Left hindlimb (tissue), 1 donor: ENCODE measurements around the gene PEX11B.

ENCODE experiments used
- DNase-seq: peaks from one replicate; pipeline ENCODE4 v3.0.0-alpha.2; 2018

Gene PEX11B, protein sequence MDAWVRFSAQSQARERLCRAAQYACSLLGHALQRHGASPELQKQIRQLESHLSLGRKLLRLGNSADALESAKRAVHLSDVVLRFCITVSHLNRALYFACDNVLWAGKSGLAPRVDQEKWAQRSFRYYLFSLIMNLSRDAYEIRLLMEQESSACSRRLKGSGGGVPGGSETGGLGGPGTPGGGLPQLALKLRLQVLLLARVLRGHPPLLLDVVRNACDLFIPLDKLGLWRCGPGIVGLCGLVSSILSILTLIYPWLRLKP

DNA sequence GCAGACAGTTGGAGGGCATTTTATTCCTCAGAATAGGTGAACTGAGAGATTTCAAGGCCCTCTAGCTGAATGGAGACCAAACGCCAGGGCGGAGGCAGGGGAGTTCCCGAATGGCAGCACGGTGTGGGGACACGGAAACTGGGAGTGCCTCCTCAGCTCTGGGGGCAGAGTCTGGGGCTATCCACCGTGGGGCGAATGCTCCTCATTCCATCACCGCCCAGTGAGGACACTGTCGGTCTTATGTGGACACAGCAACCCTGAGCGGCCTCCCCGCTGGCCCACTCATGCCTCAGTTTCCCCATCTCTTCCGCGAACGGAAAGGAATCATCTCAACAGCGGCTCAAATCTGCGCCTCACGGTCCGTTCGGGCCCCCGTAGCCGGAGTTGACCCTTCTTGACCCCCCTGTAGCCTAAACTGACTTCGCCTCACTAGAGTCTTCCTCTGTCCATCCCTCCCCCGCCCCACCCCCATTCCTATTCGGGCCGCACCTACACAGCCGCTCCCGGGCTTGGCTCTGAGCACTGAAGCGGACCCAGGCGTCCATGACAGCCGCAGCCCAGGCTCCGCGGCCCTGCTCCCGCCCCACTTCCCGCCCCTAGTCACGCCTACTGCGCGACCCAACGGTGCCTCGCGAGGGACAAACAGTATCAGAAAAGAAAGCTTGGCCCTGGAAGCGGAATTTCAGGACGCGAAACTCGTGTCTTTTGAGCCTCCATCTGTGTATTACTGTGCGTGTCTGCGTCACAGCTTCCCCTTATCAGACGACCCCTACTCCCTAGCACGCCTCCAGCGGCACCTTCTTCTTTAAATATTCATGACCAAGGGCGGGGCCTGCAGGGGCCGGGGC, at the start of gene PEX11B:
TSS of gene PEX11B (minus strand) at position 574 of the 848 bp plus-strand sequence. CDS start at position 545, 29 bp downstream.
- DNase-seq, result peak; percentile 91

DNA sequence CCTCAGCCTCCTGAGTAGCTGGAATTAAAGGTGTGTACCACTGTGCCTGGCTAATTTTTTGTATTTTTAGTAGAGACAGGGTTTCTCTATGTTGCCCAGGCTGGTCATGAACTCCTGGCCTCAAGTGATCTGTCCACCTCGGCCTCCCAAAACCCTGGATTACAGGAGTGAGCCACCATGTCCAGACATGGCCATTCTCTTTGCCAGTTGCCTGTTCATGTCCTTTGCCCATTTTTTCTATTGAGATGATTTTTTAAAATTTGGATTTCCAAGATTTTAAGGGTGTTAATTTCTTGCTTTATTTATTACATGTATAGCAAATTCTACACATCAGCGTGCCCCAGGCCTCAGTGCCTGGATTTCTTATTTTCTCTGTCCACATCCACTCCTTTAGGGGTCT, 48.8 kb upstream of the PEX11B start:
- no peak for DNase-seq

DNA sequence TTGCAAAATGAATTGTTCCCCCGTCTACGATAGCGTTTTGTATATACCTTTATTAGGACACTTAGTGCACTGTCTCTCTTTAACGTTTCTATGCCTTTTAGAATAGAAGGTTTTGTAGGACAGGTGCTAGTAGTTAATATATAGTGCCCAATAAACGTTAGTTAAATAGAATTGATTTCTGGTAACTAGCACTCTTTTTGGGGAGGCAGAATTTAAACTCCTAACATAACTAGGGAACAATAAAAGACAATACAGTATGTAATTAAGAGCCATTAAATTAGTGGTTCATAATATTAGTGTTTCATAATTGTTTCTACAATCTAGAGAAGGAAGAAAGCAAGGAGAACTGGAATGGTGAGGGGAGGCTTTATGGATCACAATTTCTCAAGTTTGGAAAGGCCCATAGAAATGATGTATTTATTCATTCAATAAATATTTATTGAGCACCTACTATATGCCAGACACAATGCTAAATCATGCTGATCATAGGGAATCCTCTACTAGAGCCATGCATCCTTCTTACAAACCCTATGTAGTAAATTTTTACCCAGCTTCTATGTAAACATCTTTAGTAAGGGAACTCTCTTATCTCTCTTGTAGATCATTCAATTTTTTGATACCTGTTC, 46.7 kb upstream of the PEX11B start:
- DNase-seq, result no peak

DNA sequence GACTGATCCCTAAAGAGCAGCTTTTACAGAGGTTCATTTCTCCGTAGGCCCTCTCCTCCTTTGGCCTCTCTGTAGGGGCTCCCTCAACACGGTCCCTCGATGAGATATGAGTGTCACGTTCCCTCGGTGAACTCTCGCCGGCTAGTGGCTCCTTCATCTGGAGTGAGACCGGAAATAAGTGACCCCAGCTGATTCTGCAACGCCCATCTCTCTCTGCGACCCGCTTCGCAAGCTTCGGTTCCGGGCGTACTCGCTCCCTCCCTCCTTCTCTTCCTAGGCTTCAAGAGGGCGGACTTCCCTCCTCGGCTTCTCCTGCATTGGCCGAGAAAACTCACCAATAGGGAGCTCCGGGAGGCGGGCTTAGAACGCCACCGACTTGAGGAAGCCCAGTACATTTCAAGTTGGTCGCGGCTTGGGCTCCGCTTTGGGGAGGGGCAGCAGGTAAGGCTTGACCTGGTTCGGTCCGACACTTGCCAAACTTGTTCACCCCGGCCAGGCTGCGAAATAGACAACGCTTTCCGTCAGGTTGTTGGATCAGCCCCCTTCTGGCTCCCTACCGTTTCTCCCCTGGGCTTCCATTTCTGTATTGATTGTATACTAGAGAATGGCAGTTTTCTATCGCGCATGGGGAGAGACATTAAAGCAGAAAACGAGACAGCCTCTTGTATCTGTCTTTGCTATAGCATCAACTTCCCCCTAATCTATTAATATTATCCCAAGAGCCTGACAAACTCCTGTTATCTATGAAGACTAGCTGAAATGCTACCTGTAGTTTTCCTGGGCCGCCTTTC, 46.0 kb upstream of the PEX11B start, which contains the start of the genes ANKRD34A and POLR3GL:
TSS of gene ANKRD34A (minus strand) at position 248 of the 791 bp plus-strand sequence. CDS start 2,816 bp downstream, outside the sequence.
TSS of gene POLR3GL (plus strand) at position 363 of the 791 bp plus-strand sequence. CDS start 10,176 bp downstream, outside the sequence.
- DNase-seq, result peak; percentile 94

DNA sequence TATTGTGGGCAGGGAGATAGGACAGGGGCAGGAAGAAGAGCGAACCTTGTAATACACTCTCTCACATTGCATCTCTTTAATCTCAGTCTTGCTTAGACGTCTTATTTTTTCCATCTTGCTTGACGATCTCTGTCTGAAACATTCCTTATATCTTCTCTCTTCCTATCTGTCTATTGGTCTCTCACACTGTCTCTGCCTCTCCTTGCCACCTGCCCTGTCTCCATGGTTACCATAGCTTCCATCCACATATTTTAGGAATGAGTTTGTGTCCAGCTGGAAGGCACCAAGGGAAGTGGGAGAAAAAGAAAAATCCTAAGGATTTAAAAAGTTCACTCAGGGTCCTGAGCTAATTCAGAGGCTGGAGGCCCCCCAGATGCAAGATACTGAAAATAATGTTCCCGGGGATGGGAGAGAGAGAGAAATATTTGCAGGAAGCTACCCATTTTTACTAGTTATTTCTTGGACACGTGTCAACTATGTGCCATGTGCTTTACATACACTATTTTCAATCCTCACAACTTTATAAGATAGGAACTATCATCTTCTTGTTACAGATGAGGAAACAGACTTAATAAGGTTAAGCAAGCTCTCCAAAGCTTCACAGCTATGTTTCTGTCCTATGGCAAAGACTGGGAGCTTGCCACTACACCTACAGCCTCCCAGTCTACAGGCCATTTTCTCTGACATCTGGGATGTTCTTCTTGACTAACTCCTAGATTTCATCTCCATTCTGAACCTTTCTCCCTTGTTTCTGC, 44.9 kb upstream of the PEX11B start:
- no peak for DNase-seq

DNA sequence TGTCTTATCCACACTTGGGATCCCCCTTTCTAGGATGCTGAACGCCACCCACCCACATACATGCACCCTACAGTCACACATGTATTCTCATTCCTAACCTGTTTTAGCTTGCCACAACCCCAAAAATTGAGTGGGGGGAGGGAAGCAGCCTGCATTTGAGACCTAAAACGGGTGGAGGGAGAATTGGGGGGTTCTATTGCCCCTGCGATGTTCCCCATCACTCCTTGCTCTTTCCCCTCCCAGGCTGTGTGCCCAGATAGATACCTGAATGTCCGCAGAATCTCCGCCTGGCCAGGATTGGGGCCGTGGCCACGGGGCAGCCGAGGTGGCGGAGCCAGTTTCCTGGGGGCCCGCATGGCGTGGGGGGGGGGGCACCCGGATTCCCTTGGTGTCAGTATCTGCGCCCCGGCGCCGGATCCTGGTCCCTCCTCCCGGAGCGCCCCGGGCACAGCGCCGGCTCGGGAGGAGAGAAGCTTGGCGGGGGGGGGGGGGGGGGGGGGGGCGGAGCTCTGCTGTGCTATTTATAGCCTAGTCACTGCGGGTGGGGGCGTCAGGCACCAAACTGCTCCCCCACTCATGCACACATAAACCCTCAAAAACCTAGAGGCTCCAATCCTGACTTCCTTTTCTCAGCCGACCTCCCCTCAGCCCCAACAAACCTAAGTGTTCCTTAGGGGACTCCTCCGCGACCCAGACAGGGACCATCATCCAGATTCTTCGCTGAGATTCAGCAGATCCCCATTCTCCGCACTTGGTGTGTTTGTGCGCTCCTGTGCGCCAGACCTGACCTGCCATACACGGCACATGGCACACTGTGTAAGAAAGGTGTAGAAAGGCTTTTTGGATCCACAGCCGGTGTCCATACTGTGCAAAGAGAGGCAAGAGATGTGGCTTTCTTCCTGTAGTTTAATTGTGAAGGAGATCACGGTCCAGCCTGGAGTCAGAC, 43.9 kb upstream of the PEX11B start:
- DNase-seq, result peak; percentile 78

DNA sequence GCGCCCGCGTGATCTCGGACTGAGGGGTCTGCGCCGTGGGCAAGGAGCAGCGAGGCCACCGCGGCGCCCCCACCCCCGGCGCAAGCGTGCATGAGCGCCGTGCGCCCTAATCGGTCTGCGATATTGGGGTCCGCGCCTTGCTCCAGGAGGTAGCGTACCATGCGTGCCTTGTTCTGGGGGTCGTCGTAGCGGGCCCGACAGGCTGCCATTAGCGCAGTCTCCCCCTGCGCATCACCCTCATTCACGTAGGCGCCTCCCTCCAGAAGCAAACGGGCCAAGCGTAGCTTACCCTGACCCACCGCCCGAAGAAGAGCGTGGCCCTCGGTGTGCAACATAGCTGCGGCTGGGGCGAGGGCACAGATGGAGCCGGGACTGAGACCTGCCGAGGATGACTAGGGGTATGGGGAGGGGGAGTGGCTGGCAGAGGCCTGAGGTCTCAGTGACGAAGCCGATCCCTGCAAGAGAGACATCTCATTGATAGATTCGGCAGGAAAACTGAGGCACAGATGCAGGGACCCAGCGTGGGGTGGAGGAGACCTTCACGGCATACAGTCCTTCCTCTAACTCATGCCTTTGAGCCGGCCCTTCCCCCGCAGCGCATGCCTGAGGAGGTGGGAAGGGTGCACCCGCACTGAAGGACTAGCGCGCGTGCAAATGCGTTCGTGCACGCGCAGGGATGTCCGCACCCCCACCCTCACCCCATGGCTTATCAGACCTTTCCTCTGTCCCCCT, 43.1 kb upstream of the PEX11B start:
- peak; percentile 65 for DNase-seq

DNA sequence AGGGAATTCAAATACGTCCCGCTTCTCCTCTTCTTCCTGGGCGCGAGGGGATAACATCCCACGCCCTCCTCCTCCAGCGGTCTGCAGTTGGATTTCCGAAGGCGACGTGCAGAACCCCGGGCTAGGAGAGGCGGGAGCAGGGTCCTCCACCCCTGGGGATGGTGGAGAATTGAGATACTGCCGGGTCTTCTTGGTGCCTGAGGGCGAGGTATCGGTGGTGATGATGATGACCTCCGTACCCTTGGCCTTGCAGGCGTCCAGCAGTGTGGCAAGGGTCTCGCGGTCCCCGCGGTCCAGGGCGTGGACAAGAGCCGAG, 42.5 kb upstream of the PEX11B start:
- DNase-seq, result no peak

DNA sequence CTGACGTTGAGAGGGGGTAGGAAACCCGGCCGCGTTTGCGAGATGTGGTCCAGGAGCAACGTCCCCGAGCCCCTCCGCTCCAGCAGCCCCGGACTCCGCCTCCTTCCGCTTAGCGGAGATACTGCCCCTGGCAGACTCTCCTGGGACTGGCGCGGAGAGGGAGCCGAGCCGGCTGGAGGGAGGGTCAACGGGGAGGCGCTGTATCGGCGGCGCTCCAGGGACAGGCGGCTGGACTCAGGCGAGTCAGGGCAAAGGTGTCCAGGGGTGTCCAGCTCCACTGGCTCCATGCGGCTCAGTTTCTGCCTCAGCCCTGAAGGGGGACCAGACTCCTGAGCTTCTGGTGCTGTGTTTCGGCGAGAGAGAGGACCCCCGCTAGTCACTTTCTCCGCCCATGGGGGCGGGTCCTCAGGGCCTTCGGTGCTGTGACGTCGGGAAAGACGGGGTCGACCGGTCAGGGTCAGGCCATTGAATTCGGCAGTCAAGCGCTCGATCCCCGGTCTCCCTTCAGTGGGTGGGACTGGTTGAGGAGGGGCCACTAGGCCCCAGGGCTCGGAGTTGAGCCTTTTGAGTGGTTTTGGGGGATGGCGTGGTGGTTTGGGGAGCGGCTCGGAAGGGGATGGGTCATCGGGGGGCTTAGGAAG, 42.1 kb upstream of the PEX11B start:
- DNase-seq, result peak; percentile 87

DNA sequence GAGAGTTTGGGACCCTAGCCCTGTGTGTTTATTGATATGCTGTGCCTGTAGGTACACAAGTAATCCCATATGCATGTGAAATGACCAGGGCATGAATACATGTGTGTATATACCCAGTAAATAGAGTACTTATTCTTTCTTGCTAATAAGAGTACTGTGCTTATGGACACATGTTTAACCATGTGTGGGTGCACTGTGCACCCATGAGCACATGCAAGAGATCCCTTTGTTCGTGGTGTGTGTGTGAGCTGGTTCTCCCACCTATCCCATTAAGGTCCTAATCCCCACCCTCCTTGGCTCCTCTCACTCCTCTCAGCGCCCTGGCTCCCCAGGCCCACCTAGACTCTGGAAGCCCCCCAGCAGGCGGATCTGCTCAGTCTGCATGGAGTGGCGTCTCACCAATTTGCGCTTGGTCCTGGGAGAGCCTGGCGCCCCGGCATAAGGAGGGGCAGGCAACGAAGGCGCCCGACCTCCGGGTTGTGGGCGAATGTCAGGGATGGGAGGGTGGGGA, 41.5 kb upstream of the PEX11B start:
- DNase-seq, result no peak

DNA sequence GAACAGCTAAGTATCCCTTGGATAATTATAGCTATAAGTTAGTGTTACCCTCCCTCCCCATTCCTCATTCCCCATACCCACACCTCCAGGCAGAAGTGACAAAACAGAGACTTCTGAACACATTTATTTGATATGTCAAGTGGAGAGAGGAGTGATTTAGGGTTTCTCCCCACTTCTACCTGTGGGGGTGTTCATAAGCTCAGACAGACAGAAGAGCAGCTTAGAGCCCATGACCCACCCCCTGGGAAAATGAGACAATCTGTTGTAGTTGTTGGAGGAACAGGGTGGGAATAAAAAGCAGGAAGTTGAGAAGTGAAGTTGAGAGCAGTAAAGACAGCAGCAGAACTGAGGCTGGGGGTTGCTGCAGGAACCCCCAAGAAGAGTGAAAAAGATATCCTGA, 40.8 kb upstream of the PEX11B start:
- DNase-seq, result no peak

DNA sequence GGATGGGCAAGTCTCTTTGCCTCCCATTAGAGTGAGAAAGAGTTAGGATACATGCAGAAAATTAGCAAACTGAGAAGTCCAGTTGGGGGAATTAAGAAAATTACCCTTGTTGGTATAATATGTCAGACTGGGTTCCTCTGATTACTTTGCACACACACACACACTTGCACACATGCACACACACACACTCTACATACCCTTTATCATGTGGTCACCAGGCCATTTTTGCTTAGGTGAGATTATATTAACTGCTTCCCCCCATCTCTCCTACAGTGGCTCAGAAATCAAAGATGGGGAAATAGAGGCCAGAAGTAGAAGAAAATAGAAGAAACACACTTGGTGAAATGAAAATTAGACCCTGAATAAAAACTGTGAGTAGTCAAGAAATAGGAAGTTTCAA, 40.2 kb upstream of the PEX11B start:
- DNase-seq, result no peak

DNA sequence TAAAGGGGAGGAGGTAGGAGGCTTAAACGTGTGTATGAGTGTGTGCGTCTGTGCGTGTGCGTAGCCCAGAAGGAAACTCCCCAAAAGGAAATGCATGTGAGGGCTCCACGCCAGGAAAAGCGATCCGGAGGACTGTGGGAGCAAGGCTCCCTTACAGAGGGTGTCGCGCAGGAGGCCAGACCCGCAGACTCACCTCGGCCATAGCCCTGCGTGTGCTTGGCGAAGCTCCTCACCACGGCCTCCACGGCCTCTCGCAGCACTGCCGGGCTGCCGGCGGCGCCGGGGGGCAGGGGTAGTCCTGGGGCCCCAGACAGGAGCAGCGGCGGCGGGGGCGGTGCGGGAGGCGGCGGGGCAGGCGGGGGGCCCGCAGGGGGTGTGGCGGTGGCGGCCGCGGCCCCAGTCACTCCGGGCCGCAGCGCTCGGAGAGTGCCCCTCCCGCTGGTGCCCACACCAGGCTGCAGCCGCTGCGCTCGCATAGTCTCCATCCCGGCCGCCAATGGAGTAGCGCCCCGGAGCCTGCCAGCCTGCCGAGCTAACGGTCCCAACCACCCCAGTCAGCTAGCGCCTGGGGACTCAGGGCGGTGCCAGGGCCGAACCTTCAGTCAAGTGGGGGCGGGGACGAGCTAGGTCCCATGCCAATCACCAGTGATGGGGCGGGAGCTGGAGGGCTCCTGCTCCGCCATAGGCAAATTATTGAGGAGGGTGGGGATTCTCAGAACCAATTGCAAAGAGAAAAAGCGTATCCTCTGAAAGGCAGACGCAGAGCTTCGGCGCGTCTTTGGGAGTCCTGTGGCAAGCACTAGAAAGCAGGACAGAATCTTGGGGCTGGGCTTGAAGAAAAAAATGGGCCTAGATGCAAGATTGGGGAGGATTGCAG, 39.2 kb upstream of the PEX11B start, which contains the start of gene LIX1L:
TSS of gene LIX1L (minus strand) at position 575 of the 877 bp plus-strand sequence. CDS start at position 485, 90 bp downstream.
- DNase-seq, result peak; percentile 97

DNA sequence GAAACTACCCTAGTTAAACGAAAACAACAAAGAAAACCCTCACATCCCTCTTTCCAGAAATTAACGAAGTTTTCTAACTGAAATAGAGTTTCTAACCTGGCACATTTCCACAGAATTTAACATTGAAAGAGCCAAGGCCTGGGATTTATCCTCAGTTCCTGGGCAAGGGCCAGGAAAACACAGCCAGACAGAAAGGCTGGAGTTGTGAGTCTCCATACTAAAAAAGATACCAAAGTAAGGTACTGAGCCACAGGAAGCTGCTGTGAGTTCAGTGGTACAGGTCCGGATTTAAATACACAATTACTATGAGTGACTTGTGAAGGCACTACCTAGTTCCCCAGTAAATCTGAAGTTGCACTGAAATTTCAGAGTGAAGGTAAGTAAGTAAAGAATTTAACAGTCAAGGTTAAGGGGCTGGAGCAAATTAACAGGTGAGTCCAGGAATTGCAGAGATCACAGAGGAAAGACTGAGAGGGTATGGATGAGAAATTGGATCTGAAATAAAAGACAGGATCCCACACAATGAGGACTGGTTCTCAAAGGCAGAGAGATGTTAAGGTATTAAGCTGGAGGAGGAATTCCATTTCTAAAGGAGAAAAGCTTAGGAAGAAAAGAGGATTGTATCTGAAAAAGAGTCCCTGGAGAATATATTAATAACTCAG, 38.4 kb upstream of the PEX11B start:
- DNase-seq, result no peak

DNA sequence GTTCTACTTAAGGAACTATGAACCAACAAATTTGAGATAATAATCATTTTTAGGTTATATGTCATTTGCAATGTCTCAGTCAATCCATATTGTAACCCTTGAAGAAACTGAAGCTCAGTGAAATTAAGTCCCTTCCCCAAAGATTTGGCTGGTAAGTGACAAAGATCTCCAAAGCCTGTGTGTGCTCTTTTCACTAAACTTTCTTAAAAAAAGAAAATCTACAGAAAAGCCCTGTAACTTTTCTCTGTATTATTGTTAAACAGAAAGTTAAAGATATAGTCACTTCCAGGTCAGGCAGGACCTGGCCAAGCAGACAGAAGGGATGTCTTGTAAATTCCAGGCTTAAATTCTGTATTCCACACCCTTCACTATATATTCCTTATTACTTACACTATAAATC, 37.8 kb upstream of the PEX11B start:
- DNase-seq, result no peak

DNA sequence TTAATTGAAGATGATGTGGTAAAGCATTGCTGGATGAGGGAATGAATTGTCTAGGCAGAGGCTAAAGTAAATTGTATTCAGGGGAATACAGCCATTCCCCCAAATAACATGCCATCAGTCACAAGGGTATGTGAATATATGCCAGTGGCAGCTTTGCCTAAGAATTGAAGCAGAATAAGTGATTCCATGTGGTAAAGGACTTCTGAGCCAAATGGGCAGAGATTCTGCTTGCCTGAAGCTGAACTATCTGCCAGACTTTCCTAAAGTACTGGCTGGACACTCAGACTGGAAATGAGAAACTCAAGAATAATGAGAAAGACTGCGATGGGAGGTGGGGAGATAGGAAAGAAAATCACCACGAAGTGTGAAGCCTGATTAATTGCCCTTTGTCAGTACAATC, 36.9 kb upstream of the PEX11B start:
- DNase-seq, result no peak

DNA sequence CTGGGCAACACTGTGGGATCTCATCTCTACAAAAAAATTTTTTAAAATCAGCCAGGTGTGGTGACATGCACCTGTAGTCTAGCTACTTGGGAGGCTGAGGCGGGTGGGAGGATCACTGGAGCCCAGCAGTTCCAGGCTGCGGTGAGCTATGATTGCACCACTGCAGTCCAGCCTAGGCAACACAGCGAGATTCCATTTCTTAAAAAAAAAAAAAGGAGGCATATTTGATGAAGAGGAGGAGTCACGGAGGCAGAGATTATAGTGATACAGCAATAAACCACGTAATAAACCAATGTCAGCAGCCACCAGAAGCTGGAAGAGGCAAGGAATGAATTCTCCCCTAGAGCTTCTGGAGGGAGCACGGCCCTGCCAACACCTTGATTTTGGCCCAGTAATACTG, 35.3 kb upstream of the PEX11B start:
- no peak for DNase-seq

DNA sequence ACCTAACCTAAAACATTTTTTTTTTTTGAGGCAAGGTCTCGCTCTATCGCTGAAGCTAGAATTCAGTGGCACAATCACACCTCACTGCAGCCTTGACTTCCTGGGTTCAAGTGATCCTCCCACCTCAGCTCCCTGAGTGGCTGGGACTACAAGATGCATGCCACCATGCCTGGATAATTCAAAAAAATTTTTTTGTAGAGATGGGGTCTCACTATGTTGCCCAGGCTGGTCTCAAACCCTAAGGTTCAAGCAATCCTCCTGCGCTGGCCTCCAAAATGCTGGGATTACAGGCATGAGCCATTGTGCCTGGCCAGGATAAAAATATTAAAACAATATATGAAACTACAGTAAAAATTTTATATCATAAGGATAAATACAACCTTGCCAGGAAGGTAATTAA, 34.4 kb upstream of the PEX11B start:
- no peak for DNase-seq
